ENCODE measurements around the gene CHST8.

The CHST8 gene

GRCh38 chr19:33795370-33796163 is 173.8 kb downstream of the CHST8 start:
- DNase-seq (ENCODE audit: low read depth), result no peak

GRCh38 chr19:33796164-33796875 is 174.6 kb downstream of the CHST8 start, which contains the start of gene KCTD15:
TSS of gene KCTD15 (plus strand) at chr19:33796870. CDS start at chr19:33800455, 3,585 bp downstream.
- no peak for DNase-seq (ENCODE audit: low read depth)

- DNase-seq (ENCODE audit: low read depth), result no peak
These were observed 176.3 kb downstream of the CHST8 start for GRCh38 chr19:33797802-33798671.

GRCh38 chr19:33798681-33799111 is 176.9 kb downstream of the CHST8 start:
- DNase-seq (ENCODE audit: low read depth), result no peak

GRCh38 chr19:33799476-33799875 is 177.7 kb downstream of the CHST8 start:
- DNase-seq (ENCODE audit: low read depth), result no peak

GRCh38 chr19:33800012-33800680 is 178.4 kb downstream of the CHST8 start:
- no peak for DNase-seq (ENCODE audit: low read depth)

- DNase-seq (ENCODE audit: low read depth), result no peak
These were observed 179.7 kb downstream of the CHST8 start for GRCh38 chr19:33801411-33801810.

GRCh38 chr19:33802001-33802400 is 180.2 kb downstream of the CHST8 start:
- DNase-seq (ENCODE audit: low read depth), result no peak

- DNase-seq (ENCODE audit: low read depth), result no peak
These were observed 181.0 kb downstream of the CHST8 start for GRCh38 chr19:33802801-33803200.

GRCh38 chr19:33803383-33803782 is 181.6 kb downstream of the CHST8 start:
- DNase-seq (ENCODE audit: low read depth), result no peak

- DNase-seq (ENCODE audit: low read depth), result no peak
These were observed 182.5 kb downstream of the CHST8 start for GRCh38 chr19:33804021-33804799.

- DNase-seq (ENCODE audit: low read depth), result no peak
These were observed 183.6 kb downstream of the CHST8 start for GRCh38 chr19:33805313-33805712.

- no peak for DNase-seq (ENCODE audit: low read depth)
These were observed 184.2 kb downstream of the CHST8 start for GRCh38 chr19:33805840-33806433.

- no peak for DNase-seq (ENCODE audit: low read depth)
These were observed 184.7 kb downstream of the CHST8 start for GRCh38 chr19:33806434-33806881.

- no peak for DNase-seq (ENCODE audit: low read depth)
These were observed 186.6 kb downstream of the CHST8 start for GRCh38 chr19:33808399-33808798.

GRCh38 chr19:33809960-33810359 is 188.2 kb downstream of the CHST8 start:
- no peak for DNase-seq (ENCODE audit: low read depth)

- no peak for DNase-seq (ENCODE audit: low read depth)
These were observed 189.1 kb downstream of the CHST8 start for GRCh38 chr19:33810821-33811220.

GRCh38 chr19:33811246-33811645 is 189.5 kb downstream of the CHST8 start:
- DNase-seq (ENCODE audit: low read depth), result no peak

GRCh38 chr19:33811736-33812387 is 190.1 kb downstream of the CHST8 start:
- no peak for DNase-seq (ENCODE audit: low read depth)
